GM21723 (cell line): ENCODE data around the gene MMRN1.

Experiments used
- ATAC-seq: cut with Tn5 transposase; IDR thresholded peaks from one replicate; pipeline ENCODE4 v1.9.1; 2021; ENCODE audit warnings: mild to moderate bottlenecking, moderate library complexity; ENCODE audit not compliant: unreplicated experiment

MMRN1 gene

GRCh38 chr4:89906777-89907521 is 12.3 kb downstream of the MMRN1 start:
- no peak for ATAC-seq

GRCh38 chr4:89909889-89910288 is 15.2 kb downstream of the MMRN1 start:
- ATAC-seq, result no peak

GRCh38 chr4:89913623-89914022 is 19.0 kb downstream of the MMRN1 start:
- no peak for ATAC-seq

- no peak for ATAC-seq
Observed at GRCh38 chr4:89914609-89915550, 20.2 kb downstream of the MMRN1 start.

- no peak for ATAC-seq
Observed at GRCh38 chr4:89915937-89916336, 21.3 kb downstream of the MMRN1 start.

- ATAC-seq, result no peak
Observed at GRCh38 chr4:89922848-89923416, 28.3 kb downstream of the MMRN1 start.

- no peak for ATAC-seq
Observed at GRCh38 chr4:89928838-89929237, 34.2 kb downstream of the MMRN1 start.

- peak; percentile 60 for ATAC-seq
Observed at GRCh38 chr4:89929425-89930159, 34.9 kb downstream of the MMRN1 start.

- no peak for ATAC-seq
Observed at GRCh38 chr4:89939546-89939945, 44.9 kb downstream of the MMRN1 start.

- ATAC-seq, result no peak
Observed at GRCh38 chr4:89939994-89940393, 45.3 kb downstream of the MMRN1 start.

GRCh38 chr4:89942811-89943210 is 48.2 kb downstream of the MMRN1 start:
- ATAC-seq, result no peak

GRCh38 chr4:89949782-89950387 is 55.2 kb downstream of the MMRN1 start:
- ATAC-seq, result no peak

- ATAC-seq, result no peak
Observed at GRCh38 chr4:89952458-89952857, 57.8 kb downstream of the MMRN1 start.

GRCh38 chr4:89954906-89955695 is 60.4 kb downstream of the MMRN1 start:
- ATAC-seq, result no peak

GRCh38 chr4:89957046-89957926 is 62.6 kb downstream of the MMRN1 start:
- ATAC-seq, result no peak

GRCh38 chr4:89981789-89982334 is 87.2 kb downstream of the MMRN1 start:
- ATAC-seq, result no peak

GRCh38 chr4:89988268-89988667 is 93.6 kb downstream of the MMRN1 start:
- no peak for ATAC-seq

- no peak for ATAC-seq
Observed at GRCh38 chr4:89992744-89993143, 98.1 kb downstream of the MMRN1 start.
